GM18909 (cell line): ENCODE results near the gene NBPF20.
"Not testable (repeated sequence)": the region's sequence is repeated elsewhere in the genome, so short reads cannot be mapped to it uniquely, and the experiment has no call there.

ENCODE experiments used
- ATAC-seq: cut with Tn5 transposase; IDR thresholded peaks from one replicate; pipeline ENCODE4 v1.9.1; 2021; ENCODE audit warnings: mild to moderate bottlenecking; ENCODE audit not compliant: unreplicated experiment, poor library complexity

Gene NBPF20, protein sequence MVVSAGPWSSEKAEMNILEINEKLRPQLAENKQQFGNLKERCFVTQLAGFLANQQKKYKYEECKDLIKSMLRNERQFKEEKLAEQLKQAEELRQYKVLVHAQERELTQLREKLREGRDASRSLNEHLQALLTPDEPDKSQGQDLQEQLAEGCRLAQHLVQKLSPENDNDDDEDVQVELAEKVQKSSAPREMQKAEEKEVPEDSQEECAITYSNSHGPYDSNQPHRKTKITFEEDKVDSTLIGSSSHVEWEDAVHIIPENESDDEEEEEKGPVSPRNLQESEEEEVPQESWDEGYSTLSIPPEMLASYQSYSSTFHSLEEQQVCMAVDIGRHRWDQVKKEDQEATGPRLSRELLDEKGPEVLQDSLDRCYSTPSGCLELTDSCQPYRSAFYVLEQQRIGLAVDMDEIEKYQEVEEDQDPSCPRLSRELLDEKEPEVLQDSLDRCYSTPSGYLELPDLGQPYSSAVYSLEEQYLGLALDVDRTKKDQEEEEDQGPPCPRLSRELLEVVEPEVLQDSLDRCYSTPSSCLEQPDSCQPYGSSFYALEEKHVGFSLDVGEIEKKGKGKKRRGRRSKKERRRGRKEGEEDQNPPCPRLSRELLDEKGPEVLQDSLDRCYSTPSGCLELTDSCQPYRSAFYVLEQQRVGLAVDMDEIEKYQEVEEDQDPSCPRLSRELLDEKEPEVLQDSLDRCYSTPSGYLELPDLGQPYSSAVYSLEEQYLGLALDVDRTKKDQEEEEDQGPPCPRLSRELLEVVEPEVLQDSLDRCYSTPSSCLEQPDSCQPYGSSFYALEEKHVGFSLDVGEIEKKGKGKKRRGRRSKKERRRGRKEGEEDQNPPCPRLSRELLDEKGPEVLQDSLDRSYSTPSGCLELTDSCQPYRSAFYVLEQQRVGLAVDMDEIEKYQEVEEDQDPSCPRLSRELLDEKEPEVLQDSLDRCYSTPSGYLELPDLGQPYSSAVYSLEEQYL (N-terminal part only)

GRCh38 chr1:145425436-145426029 is at the start of gene NBPF20:
Gene NBPF20 (minus strand): TSS chr1:145425603. CDS start chr1:145405272, 20,331 bp downstream.
- peak; percentile 95 for ATAC-seq

- ATAC-seq, result not testable (repeated sequence)
Measured at GRCh38 chr1:145474837-145475368, 49.5 kb upstream of the NBPF20 start.

DNA sequence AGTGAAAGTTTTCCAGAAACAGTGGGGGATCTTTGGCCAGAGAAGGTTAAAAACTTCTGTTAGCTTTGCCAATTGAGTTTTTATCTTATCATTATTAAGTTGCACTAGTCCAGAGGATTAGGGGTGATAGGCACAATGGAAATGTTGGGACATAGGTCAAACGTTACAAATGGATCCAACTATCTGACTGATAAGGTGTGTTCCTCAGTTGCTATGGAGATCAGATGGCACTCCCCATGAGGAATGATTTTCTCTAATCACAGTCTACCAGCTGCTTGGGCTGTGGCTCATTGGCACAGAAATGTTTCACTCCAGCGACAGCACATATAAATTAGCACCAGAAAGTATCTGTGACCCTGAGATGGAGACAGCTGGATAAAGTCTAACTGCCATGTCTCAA is 47.3 kb upstream of the NBPF20 start:
- ATAC-seq, result not testable (repeated sequence)

GRCh38 chr1:145471365-145471764 is 46.0 kb upstream of the NBPF20 start:
- ATAC-seq, result not testable (repeated sequence)

GRCh38 chr1:145465405-145466144 is 40.2 kb upstream of the NBPF20 start:
- ATAC-seq, result peak; percentile 84

- ATAC-seq, result peak; percentile 7
Measured at GRCh38 chr1:145464708-145465336, 39.4 kb upstream of the NBPF20 start.

DNA sequence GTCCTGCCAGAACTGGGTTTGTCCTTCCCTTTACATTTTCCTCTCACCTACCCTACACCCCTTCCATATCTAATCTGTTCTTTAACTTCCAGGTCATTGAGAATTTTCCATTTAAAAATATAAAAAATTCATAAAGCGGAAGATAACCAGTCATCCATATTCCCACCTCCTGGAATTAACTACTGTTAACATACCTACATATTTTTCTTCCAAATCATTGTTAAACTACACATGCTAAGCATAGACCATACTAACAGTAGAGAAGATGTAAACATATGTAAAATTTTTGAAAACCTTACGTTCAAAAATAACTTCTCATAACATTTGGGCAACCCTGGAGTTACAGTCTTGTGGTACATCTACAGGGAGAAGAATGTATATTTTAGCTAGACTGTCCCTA is 38.6 kb upstream of the NBPF20 start:
- ATAC-seq, result not testable (repeated sequence)

- not testable (repeated sequence) for ATAC-seq
Measured at GRCh38 chr1:145460684-145461083, 35.3 kb upstream of the NBPF20 start.

DNA sequence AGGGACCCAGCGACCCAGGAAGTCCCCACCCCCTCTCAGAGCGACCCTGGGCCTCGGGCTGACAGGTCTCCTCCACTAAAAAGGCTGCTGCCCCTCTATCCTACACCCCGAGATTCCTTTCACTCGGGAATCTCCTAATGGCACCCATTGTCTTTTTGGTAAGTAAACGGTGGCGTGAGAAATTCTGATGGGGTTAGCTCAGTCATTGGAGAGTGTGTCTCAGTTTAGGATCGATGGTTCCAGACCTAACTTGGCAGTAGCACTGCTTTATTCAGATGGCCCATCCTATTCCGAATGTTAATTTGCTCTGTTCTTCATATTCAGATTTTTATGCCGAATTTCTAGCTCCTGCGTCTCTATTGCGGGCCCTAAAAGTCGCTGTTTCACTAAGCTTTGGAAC is 34.6 kb upstream of the NBPF20 start:
- ATAC-seq, result not testable (repeated sequence)

- ATAC-seq, result not testable (repeated sequence)
Measured at GRCh38 chr1:145459591-145459990, 34.2 kb upstream of the NBPF20 start.

DNA sequence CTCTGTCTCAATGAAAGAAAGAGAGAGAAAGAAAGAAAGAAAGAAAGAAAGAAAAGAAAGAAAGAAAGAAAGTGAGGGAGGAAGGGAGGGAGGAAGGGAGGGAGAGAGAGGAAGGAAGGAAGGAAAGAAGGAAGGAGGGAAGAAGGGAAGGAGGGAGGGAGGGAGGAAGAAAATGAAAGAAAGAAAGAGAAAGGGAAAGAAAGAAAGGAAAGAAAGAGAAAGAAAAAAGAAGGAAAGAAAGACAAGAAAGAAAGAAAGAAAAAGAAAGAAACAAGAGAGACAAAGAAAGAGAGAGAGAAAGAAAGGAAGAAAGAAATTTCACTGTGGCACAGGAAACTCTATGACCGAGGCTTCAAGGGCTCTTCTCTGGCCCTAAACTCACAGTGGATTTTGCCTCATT is 33.7 kb upstream of the NBPF20 start:
- ATAC-seq, result not testable (repeated sequence)

- not testable (repeated sequence) for ATAC-seq
Measured at GRCh38 chr1:145454824-145455177, 29.4 kb upstream of the NBPF20 start.

GRCh38 chr1:145453873-145454823 is 28.7 kb upstream of the NBPF20 start:
- ATAC-seq, result not testable (repeated sequence)

GRCh38 chr1:145452506-145452905 is 27.1 kb upstream of the NBPF20 start:
- not testable (repeated sequence) for ATAC-seq

GRCh38 chr1:145451914-145452313 is 26.5 kb upstream of the NBPF20 start:
- ATAC-seq, result not testable (repeated sequence)

DNA sequence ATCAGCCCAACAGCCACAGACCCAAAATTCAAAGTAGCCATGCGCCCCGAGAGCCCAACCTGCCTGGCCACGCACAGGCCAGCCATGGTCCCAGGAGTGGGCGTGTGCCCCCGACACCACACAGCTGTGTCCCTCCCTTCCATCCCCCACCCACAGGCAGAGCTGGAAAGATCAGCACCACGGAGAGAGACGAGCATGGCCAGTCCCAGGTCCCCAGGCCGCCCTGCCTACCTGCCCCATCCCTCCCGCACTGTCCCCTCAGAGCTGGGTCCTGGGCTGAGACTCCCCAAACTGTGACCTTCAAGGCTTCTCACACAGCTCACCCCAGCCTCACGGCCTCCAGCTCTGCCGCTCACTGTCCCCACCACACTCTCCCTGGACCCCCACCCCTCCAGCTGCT is 19.8 kb upstream of the NBPF20 start:
- not testable (repeated sequence) for ATAC-seq

DNA sequence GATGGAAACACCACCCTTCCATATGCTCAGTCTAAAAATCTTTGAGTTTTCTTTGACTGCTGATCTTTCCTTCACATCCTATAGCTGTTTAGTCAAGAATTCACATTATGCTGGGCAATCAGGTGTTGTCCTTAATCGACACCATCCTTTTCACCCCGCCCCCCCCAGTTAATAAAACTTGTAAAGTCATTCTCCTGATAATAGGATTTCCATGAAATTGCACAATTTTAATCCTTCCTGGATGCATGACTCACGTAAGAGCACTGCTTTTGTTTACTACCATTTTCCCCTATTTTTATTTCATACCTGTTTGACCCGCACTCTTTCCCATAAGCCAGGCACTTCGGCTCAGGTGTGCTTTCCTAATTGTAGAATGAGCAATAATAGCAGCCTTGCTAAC is 16.9 kb upstream of the NBPF20 start:
- not testable (repeated sequence) for ATAC-seq
